Measurements from ENCODE around the gene AMZ2.
"Not testable (repeated sequence)": the region's sequence is repeated elsewhere in the genome, so short reads cannot be mapped to it uniquely, and the experiment has no call there.

AMZ2 gene

GRCh38 chr17:68220186-68220585 lies 27.7 kb upstream of the AMZ2 start:
- DNase-seq (ENCODE audit: low read depth in 1 of 2, low spot score in 1 of 2) = not testable (repeated sequence)

- DNase-seq (ENCODE audit: low read depth in 1 of 2, low spot score in 1 of 2) = not testable (repeated sequence)
Observed at GRCh38 chr17:68220786-68221185, 27.1 kb upstream of the AMZ2 start.

GRCh38 chr17:68221786-68222185 lies 26.1 kb upstream of the AMZ2 start:
- DNase-seq (ENCODE audit: low read depth in 1 of 2, low spot score in 1 of 2) = no peak

- DNase-seq (ENCODE audit: low read depth in 1 of 2, low spot score in 1 of 2) = no peak
Observed at GRCh38 chr17:68222606-68223005, 25.2 kb upstream of the AMZ2 start.

- DNase-seq (ENCODE audit: low read depth in 1 of 2, low spot score in 1 of 2) = not testable (repeated sequence)
Observed at GRCh38 chr17:68225055-68225454, 22.8 kb upstream of the AMZ2 start.

GRCh38 chr17:68228039-68228680 lies 19.7 kb upstream of the AMZ2 start:
- DNase-seq (ENCODE audit: low read depth in 1 of 2, low spot score in 1 of 2) = not testable (repeated sequence)

GRCh38 chr17:68228817-68229570 lies 18.8 kb upstream of the AMZ2 start:
- no peak for DNase-seq (ENCODE audit: low read depth in 1 of 2, low spot score in 1 of 2)

- no peak for DNase-seq (ENCODE audit: low read depth in 1 of 2, low spot score in 1 of 2)
Observed at GRCh38 chr17:68229619-68230018, 18.2 kb upstream of the AMZ2 start.

GRCh38 chr17:68231131-68231530 lies 16.7 kb upstream of the AMZ2 start:
- DNase-seq (ENCODE audit: low read depth in 1 of 2, low spot score in 1 of 2) = not testable (repeated sequence)

- DNase-seq (ENCODE audit: low read depth in 1 of 2, low spot score in 1 of 2) = no peak
Observed at GRCh38 chr17:68231541-68231940, 16.3 kb upstream of the AMZ2 start.

GRCh38 chr17:68232741-68233140 lies 15.1 kb upstream of the AMZ2 start:
- DNase-seq (ENCODE audit: low read depth in 1 of 2, low spot score in 1 of 2) = not testable (repeated sequence)

GRCh38 chr17:68234726-68235335 lies 13.0 kb upstream of the AMZ2 start:
- peak in 1 of 2 donors; percentile 40 for DNase-seq (ENCODE audit: low read depth in 1 of 2, low spot score in 1 of 2)

GRCh38 chr17:68235336-68235791 lies 12.5 kb upstream of the AMZ2 start:
- not testable (repeated sequence) for DNase-seq (ENCODE audit: low read depth in 1 of 2, low spot score in 1 of 2)

- peak in 1 of 2 donors; percentile 32 for DNase-seq (ENCODE audit: low read depth in 1 of 2, low spot score in 1 of 2)
Observed at GRCh38 chr17:68237369-68238163, 10.3 kb upstream of the AMZ2 start.

GRCh38 chr17:68238164-68238870 lies 9.5 kb upstream of the AMZ2 start:
- DNase-seq (ENCODE audit: low read depth in 1 of 2, low spot score in 1 of 2) = no peak

GRCh38 chr17:68238871-68239253 lies 9.0 kb upstream of the AMZ2 start:
- DNase-seq (ENCODE audit: low read depth in 1 of 2, low spot score in 1 of 2) = peak in 1 of 2 donors; percentile 21

- DNase-seq (ENCODE audit: low read depth in 1 of 2, low spot score in 1 of 2) = no peak
Observed at GRCh38 chr17:68239632-68240366, 8.0 kb upstream of the AMZ2 start.

GRCh38 chr17:68246271-68247028 lies 1.4 kb upstream of the AMZ2 start:
- no peak for DNase-seq (ENCODE audit: low read depth in 1 of 2, low spot score in 1 of 2)

- DNase-seq (ENCODE audit: low read depth in 1 of 2, low spot score in 1 of 2) = peak in 1 of 2 donors; percentile 43
Observed at GRCh38 chr17:68248199-68248825, 469 bp downstream of the AMZ2 start.
